ENCODE measurements around the gene TMEM179. TPM values are rescaled to one million over a fixed set of nuclear protein-coding genes. Genes with fewer than 3 reads are reported as not detected.

Gene TMEM179
- total and polyA plus RNA-seq, 2 of the 13 experiments (the other 11 are each of a cell fraction or from before 2014, with no cell fraction given) = not detected

GRCh38 chr14:104639885-104640548 lies 35.4 kb upstream of the TMEM179 start (continued):
- TF ChIP-seq ZFP91 (CRISPR knock-in tag; IDR thresholded peaks at IDR 0.05; ENCODE audit: borderline replicate concordance) (peak; percentile 27; the same call in 1 of the 2 replicates), ATF7-NPFF (CRISPR knock-in tag; IDR thresholded peaks at IDR 0.05; ENCODE audit: low read depth) (no peak), ARNTL (CRISPR knock-in tag; IDR thresholded peaks at IDR 0.05) (no peak), ZNF124 (CRISPR knock-in tag; IDR thresholded peaks at IDR 0.05) (no peak), U2AF1 (optimal IDR thresholded peaks at IDR 0.05; ENCODE audit: low read depth, low read length) (no peak), ZFYVE20 (CRISPR knock-in tag; IDR thresholded peaks at IDR 0.05; ENCODE audit: borderline replicate concordance, low read depth) (no peak), SRSF4 (IDR thresholded peaks at IDR 0.05; ENCODE audit: low read depth, low read length, poor library complexity, severe bottlenecking) (no peak), AFF4 (CRISPR knock-in tag; IDR thresholded peaks at IDR 0.05) (no peak), ZNF607 (CRISPR knock-in tag; IDR thresholded peaks at IDR 0.05; ENCODE audit: borderline replicate concordance) (no peak), ZUFSP (CRISPR knock-in tag; IDR thresholded peaks at IDR 0.05; ENCODE audit: borderline replicate concordance) (no peak), FOXP1 (IDR thresholded peaks at IDR 0.05) (no peak), FOXP1 (CRISPR knock-in tag; IDR thresholded peaks at IDR 0.05) (no peak), TFE3 (CRISPR knock-in tag; IDR thresholded peaks at IDR 0.05) (no peak), ZNF225 (CRISPR knock-in tag; IDR thresholded peaks at IDR 0.05) (peak; percentile 38; the same call in 1 of the 2 replicates), LBX2 (CRISPR knock-in tag; IDR thresholded peaks at IDR 0.05; ENCODE audit: borderline replicate concordance) (no peak), RBFOX2 (IDR thresholded peaks at IDR 0.05; ENCODE audit: low read depth, low read length) (no peak)

Data from HepG2 (cell line).